Body of pancreas (tissue), 4 donors: ENCODE results near the gene CLN5.

Experiments used
- CTCF ChIP-seq, 7 experiments: fragments of 450-650 bp in 4 of 7; fragments of 200-600 bp in 3 of 7; sonication (generic) in 3 of 7; IDR thresholded peaks; one replicate each; pipeline ENCODE4 v1.5.1; 2016 to 2019; ENCODE audit warnings: antibody characterized with exemption in 7 of 7
- POLR2A ChIP-seq, 3 donors: fragments of 450-650 bp; IDR thresholded peaks; one replicate each; pipeline ENCODE4 v1.6.1; 2016; ENCODE audit warnings: antibody characterized with exemption in 3 of 3, mild to moderate bottlenecking in 2 of 3

- no peak for TF ChIP-seq POLR2A (IDR thresholded peaks at IDR 0.05)
- no peak for TF ChIP-seq CTCF (IDR thresholded peaks at IDR 0.05)
Measured at GRCh38 chr13:77029436-77029835, 37.6 kb downstream of the CLN5 start.
